GM10266 (cell line): ENCODE data around the gene DAG1.

Experiments
- DNase-seq: peaks from one replicate; pipeline ENCODE4 v3.0.0; 2012; ENCODE audit errors: extremely low spot score
- CTCF ChIP-seq: IDR thresholded peaks from 2 replicates; pipeline ENCODE4 v1.5.1; 2012; ENCODE audit warnings: mild to moderate bottlenecking, low read depth; ENCODE audit not compliant: control insufficient read depth, insufficient read depth; ENCODE audit errors: missing control alignments

DAG1 gene

DNA sequence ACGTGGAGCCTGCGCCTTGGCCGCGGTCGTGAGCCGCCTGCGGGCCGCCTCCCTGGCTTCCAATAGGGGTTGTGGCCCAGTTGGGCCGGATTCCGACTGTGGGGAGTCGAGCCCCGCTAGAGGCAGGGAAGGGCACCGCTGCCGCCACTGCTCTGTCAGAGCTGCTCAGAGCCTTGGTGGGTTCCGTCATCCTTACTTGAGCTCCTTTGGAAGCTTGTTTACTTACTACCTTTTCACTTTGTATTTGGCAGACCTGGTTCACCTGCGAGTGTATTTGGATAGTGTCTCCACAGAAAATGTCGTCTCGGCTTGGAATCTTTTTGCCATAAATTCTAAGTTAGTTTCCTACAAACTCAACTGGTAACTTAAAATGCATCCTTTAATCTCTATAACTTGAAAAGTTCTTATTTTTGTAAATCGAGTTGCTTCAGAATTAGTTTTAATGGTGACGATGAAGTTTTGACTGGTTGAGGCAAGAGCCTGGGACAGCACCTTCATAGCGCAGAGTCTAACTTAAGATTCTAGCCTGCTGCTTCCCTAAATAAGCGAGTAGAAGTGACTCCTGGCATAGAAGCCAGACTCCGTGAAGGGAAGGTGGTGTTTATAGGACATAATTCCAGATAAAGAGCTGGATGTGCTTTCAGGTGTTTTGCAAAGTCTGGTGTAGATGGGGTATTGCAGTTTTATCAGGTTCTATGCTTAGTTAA lies 800 bp downstream of the DAG1 start:
- TF ChIP-seq CTCF, result no peak
- DNase-seq, result no peak

- no peak for DNase-seq
- TF ChIP-seq CTCF, result no peak
Observed at GRCh38 chr3:49471856-49472495, 1.9 kb downstream of the DAG1 start.

DNA sequence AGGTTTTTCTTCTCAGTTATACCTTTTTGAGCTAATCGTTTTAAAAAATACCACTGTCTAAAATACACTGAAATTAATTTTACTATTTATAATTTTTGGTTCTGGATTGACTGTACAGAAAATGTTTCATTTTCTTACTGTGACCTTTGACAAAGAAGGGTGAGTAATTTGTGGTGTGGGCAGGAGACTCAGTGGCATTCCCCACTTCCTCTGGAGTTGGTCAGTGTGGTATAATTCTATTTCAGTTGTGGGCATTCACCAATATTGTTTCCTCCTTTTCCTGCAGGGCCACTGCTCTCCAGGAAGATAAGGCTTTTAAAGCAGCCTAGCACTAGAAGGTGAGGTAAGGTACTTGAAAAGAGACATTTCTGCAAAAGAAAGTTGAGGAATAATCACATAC lies 6.5 kb downstream of the DAG1 start:
- no peak for DNase-seq

GRCh38 chr3:49482766-49483165 lies 12.7 kb downstream of the DAG1 start:
- TF ChIP-seq CTCF, result no peak
- DNase-seq, result no peak

More for the DNA sequence above, 6.5 kb downstream of the DAG1 start:
- TF ChIP-seq CTCF, result no peak

GRCh38 chr3:49484471-49484870 lies 14.4 kb downstream of the DAG1 start:
- no peak for DNase-seq
- TF ChIP-seq CTCF, result no peak

GRCh38 chr3:49489247-49489646 lies 19.2 kb downstream of the DAG1 start:
- TF ChIP-seq CTCF, result no peak
- no peak for DNase-seq

DNA sequence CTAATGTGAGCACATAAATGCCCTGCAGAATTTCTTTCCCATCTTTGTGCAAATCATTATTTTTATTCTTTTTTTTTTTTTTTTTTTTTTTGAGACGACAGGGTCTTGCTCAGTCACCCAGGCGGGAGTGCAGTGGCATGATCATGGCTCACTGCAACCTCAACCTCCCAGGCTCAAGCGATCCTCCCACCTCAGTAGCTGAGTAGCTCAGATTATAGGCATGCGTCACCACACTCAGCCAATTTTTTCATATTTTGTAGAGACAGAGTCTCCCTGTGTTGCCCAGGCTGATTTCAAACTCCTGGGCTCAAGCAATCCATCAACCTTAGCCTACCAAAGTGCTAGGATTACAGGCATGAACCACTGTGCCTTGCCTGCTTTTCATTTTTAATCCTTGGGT lies 22.9 kb downstream of the DAG1 start:
- no peak for TF ChIP-seq CTCF
- DNase-seq, result no peak
